GM12878 (cell line): Measurements from ENCODE around the gene ZNF331.

Experiments
- ASH2L ChIP-seq: fragments of 300-600, 200-600 bp; sonication (generic); IDR thresholded peaks from 2 replicates; pipeline ENCODE4 v1.6.1; 2017; ENCODE audit warnings: low read depth, mild to moderate bottlenecking, borderline replicate concordance
- BCL11A ChIP-seq: IDR thresholded peaks from 2 replicates; pipeline ENCODE4 v1.6.1; 2011; ENCODE audit warnings: low read depth, low read length
- FOS ChIP-seq: IDR thresholded peaks from 3 replicates; pipeline ENCODE4 v1.6.1; 2011; ENCODE audit warnings: borderline replicate concordance; ENCODE audit not compliant: insufficient read length; ENCODE audit errors: extremely low read depth
- HDAC2 ChIP-seq: fragments of 200-600 bp; sonication (generic); IDR thresholded peaks from 2 replicates; pipeline ENCODE4 v1.6.1; 2017
- MXI1 ChIP-seq: fragments of 150-350 bp; IDR thresholded peaks from 2 replicates; pipeline ENCODE4 v1.6.1; 2011; ENCODE audit warnings: low read depth, mild to moderate bottlenecking, inconsistent platforms, low read length, improper control_type of control experiment
- MYB ChIP-seq: fragments of 150-350 bp; IDR thresholded peaks from 2 replicates; pipeline ENCODE4 v1.6.1; 2014; ENCODE audit warnings: mild to moderate bottlenecking, low read depth, low read length, borderline replicate concordance
- POLR2A ChIP-seq: IDR thresholded peaks from 2 replicates; pipeline ENCODE4 v1.6.1; 2011; ENCODE audit warnings: low read depth, mild to moderate bottlenecking, low read length
- RFX5 ChIP-seq: IDR thresholded peaks from 2 replicates; pipeline ENCODE4 v1.6.1; 2011; ENCODE audit warnings: low read depth, low read length, improper control_type of control experiment
- TF ChIP-seq, protein P1 (sequence below): IDR thresholded peaks from 2 replicates; pipeline ENCODE4 v1.6.1; 2011; ENCODE audit warnings: mild to moderate bottlenecking, low read depth, low read length, moderate library complexity; ENCODE audit not compliant: insufficient replicate concordance
- TF ChIP-seq, protein P2 (sequence below): fragments of 450-650 bp; formaldehyde crosslinking; IDR thresholded peaks from 2 replicates; pipeline ENCODE4 v1.5.0; 2022; ENCODE audit warnings: mild to moderate bottlenecking, missing genetic modification characterization
- TF ChIP-seq, protein P3 (sequence below), 3 experiments: IDR thresholded peaks in 2 of 3; conservative IDR thresholded peaks in 1 of 3; 2 replicates each; pipeline ENCODE4 v1.5.1; 2011; ENCODE audit warnings: low read depth in 3 of 3, low read length in 3 of 3, mild to moderate bottlenecking in 3 of 3, control low read depth in 2 of 3, moderate library complexity in 2 of 3, inconsistent platforms in 1 of 3, mixed read lengths in 1 of 3; ENCODE audit not compliant: control insufficient read depth in 2 of 3, insufficient read depth in 1 of 3; ENCODE audit errors: extremely low read depth in 1 of 3

DNA sequence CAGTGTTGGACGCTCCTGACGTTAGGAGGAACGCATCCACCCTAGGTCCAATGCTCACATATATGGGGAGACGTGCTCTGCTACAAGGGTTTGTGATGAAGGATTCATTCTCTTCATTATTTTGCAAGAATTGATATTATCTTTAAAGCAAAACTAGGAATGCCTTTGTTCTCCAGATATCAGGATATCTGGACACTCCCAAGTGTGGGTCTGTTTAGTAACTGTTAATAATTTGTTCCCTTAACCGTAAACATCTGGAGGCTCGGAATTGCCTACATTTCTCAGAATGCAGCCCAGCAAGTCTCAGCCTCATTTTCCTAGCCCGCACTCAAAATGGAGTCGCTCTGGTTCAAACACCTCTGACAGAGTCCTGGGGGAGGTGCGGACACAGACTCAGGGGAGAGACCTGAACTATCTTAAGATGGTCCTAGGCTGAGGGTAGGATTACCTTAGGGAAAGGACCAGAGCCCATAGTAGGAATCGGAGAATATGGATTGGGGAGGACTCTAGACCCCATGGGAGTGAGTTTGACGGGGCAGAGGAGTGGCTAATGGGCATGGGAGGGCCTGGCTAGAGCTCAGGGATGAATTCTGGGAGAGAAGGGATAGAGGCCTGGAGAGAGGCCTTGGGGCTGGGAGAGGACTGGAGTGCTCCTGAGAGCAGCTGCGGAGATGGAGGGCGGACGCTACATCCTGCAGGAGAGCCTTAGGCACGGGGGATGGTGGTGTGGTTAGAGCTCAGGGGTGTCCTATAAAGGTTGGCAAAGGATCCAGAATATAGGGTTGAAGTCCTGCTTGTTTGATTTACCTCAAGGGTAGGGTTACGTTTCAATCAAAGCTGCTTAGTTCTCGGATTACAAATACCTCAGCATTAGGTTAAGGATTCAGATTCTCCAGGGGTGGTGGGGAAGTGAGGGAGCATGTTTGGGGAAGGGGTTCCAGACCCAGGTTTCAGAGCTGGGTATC lies 43.2 kb downstream of the ZNF331 start:
- TF ChIP-seq RFX5 (no peak), HDAC2 (no peak), FOS (no peak), MYB (no peak), MXI1 (no peak), BCL11A (no peak), ASH2L (no peak), POLR2A (no peak)
- TF ChIP-seq, protein P1, sequence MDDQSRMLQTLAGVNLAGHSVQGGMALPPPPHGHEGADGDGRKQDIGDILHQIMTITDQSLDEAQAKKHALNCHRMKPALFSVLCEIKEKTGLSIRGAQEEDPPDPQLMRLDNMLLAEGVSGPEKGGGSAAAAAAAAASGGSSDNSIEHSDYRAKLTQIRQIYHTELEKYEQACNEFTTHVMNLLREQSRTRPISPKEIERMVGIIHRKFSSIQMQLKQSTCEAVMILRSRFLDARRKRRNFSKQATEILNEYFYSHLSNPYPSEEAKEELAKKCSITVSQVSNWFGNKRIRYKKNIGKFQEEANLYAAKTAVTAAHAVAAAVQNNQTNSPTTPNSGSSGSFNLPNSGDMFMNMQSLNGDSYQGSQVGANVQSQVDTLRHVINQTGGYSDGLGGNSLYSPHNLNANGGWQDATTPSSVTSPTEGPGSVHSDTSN, result no peak
- TF ChIP-seq, protein P2, sequence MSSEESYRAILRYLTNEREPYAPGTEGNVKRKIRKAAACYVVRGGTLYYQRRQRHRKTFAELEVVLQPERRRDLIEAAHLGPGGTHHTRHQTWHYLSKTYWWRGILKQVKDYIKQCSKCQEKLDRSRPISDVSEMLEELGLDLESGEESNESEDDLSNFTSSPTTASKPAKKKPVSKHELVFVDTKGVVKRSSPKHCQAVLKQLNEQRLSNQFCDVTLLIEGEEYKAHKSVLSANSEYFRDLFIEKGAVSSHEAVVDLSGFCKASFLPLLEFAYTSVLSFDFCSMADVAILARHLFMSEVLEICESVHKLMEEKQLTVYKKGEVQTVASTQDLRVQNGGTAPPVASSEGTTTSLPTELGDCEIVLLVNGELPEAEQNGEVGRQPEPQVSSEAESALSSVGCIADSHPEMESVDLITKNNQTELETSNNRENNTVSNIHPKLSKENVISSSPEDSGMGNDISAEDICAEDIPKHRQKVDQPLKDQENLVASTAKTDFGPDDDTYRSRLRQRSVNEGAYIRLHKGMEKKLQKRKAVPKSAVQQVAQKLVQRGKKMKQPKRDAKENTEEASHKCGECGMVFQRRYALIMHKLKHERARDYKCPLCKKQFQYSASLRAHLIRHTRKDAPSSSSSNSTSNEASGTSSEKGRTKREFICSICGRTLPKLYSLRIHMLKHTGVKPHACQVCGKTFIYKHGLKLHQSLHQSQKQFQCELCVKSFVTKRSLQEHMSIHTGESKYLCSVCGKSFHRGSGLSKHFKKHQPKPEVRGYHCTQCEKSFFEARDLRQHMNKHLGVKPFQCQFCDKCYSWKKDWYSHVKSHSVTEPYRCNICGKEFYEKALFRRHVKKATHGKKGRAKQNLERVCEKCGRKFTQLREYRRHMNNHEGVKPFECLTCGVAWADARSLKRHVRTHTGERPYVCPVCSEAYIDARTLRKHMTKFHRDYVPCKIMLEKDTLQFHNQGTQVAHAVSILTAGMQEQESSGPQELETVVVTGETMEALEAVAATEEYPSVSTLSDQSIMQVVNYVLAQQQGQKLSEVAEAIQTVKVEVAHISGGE (CRISPR knock-in tag), result no peak
- TF ChIP-seq, protein P3, sequence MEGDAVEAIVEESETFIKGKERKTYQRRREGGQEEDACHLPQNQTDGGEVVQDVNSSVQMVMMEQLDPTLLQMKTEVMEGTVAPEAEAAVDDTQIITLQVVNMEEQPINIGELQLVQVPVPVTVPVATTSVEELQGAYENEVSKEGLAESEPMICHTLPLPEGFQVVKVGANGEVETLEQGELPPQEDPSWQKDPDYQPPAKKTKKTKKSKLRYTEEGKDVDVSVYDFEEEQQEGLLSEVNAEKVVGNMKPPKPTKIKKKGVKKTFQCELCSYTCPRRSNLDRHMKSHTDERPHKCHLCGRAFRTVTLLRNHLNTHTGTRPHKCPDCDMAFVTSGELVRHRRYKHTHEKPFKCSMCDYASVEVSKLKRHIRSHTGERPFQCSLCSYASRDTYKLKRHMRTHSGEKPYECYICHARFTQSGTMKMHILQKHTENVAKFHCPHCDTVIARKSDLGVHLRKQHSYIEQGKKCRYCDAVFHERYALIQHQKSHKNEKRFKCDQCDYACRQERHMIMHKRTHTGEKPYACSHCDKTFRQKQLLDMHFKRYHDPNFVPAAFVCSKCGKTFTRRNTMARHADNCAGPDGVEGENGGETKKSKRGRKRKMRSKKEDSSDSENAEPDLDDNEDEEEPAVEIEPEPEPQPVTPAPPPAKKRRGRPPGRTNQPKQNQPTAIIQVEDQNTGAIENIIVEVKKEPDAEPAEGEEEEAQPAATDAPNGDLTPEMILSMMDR (IDR thresholded peaks at IDR 0.05 in 2 of 3, conservative IDR thresholded peaks at IDR 0.05 in 1 of 3; ENCODE audit: control insufficient read depth in 2 of 3, extremely low read depth in 1 of 3, insufficient read depth in 1 of 3, low read depth in 3 of 3, low read length in 3 of 3), result no peak
